ENCODE data around the gene MRAS. TPM values are rescaled to one million over a fixed set of nuclear protein-coding genes. Genes with fewer than 3 reads are reported as not detected.

MRAS gene
- total and polyA plus RNA-seq, 2 of the 13 experiments (the other 11 are each of a cell fraction or from before 2014, with no cell fraction given), result 8.8 to 36.2 TPM

DNA sequence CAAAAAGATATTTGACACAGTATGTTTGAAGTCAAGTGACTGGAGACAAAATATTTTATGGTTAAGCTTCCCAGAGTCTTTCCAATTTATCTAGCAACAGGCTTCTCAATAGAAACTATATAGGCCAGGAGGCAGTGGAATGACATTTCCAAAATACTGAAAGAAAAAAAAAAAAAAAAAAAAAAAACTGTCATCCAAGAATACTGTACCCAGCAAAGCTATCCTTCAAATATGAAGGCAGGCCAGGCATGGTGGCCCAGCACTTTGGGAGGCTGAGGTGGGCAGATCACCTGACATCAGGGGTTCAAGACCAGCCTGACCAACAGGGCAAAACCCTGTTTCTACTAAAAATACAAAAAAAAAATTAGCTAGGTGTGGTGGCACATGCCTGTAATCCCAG lies 39.6 kb upstream of the MRAS start:
- intact Hi-C loops (cut with micrococcal nuclease; ENCODE audit: unreplicated experiment) (no loop called here), in situ Hi-C loops (cut with HindIII; ENCODE audit: extremely low pct_ligation_motif_present, low pct_unique_long_range_greater_than_20kb) (no loop called here)
- no peaks in the 10 kb centered on the region for H3K4me1 ChIP-seq (ENCODE audit: insufficient read depth, low read length)
- H4K20me1 ChIP-seq (ENCODE audit: insufficient read depth, low read length), result no peaks in the 10 kb centered on the region
- H3K4me2 ChIP-seq (ENCODE audit: low read depth, low read length), result no peak overlapping the region
- ChIA-PET CTCF (ENCODE audit: low intra/inter-chr PET ratio, low total read pairs) (no interaction called here), POLR2A (no interaction called here)
- H3K27ac ChIP-seq (ENCODE audit: extremely low read length, insufficient read depth, low read length), result no peak overlapping the region
- H3K9ac ChIP-seq (ENCODE audit: insufficient read depth, low read depth, low read length), result no peak overlapping the region
- no peak for ATAC-seq
- H3K27me3 ChIP-seq (ENCODE audit: control insufficient read depth in 1 of 2, insufficient read depth in 2 of 2, low read length in 2 of 2), result no peaks in the 10 kb centered on the region
- H3K4me3 ChIP-seq (replicated peaks in 1 of 3; ENCODE audit: insufficient read depth in 1 of 3, low read depth in 2 of 3, low read length in 3 of 3), result no peak overlapping the region
- TF ChIP-seq POLR2A (IDR thresholded peaks at IDR 0.05; ENCODE audit: insufficient read depth in 1 of 2, low read depth in 2 of 2, low read length in 2 of 2), result no peak
- TF ChIP-seq, protein P1, sequence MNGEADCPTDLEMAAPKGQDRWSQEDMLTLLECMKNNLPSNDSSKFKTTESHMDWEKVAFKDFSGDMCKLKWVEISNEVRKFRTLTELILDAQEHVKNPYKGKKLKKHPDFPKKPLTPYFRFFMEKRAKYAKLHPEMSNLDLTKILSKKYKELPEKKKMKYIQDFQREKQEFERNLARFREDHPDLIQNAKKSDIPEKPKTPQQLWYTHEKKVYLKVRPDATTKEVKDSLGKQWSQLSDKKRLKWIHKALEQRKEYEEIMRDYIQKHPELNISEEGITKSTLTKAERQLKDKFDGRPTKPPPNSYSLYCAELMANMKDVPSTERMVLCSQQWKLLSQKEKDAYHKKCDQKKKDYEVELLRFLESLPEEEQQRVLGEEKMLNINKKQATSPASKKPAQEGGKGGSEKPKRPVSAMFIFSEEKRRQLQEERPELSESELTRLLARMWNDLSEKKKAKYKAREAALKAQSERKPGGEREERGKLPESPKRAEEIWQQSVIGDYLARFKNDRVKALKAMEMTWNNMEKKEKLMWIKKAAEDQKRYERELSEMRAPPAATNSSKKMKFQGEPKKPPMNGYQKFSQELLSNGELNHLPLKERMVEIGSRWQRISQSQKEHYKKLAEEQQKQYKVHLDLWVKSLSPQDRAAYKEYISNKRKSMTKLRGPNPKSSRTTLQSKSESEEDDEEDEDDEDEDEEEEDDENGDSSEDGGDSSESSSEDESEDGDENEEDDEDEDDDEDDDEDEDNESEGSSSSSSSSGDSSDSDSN (CRISPR knock-in tag; IDR thresholded peaks at IDR 0.05), result no peak
- no peak for TF ChIP-seq ZNF589 (CRISPR knock-in tag; conservative IDR thresholded peaks at IDR 0.05)
- peak; percentile 99 for TF ChIP-seq ZNF136 (CRISPR knock-in tag; IDR thresholded peaks at IDR 0.05; ENCODE audit: low read depth)
- no peak for TF ChIP-seq AGO2 (optimal IDR thresholded peaks at IDR 0.05; ENCODE audit: low read depth, low read length)
- TF ChIP-seq MAFF (IDR thresholded peaks at IDR 0.05; ENCODE audit: low read depth, low read length), result no peak
- no peak for TF ChIP-seq ZFP36L1 (CRISPR knock-in tag; IDR thresholded peaks at IDR 0.05)
- TF ChIP-seq PHF20 (CRISPR knock-in tag; IDR thresholded peaks at IDR 0.05), result no peak
- no TSS peak for BruUV-seq (replicated peaks)
- no peaks in the 10 kb centered on the region for H3K79me2 ChIP-seq (ENCODE audit: insufficient read depth, low read length)
- no peak for FAIRE-seq
- H2AFZ ChIP-seq (ENCODE audit: low read length), result no peak overlapping the region
- H3K9me3 ChIP-seq (ENCODE audit: low read length), result peaks cover 23% of the 10 kb centered on the region
- no peaks in the 10 kb centered on the region for H3K36me3 ChIP-seq (replicated peaks in 1 of 2; ENCODE audit: control insufficient read depth in 1 of 2, insufficient read depth in 2 of 2, low read length in 2 of 2)
- no peak for DNase-seq (ENCODE audit: low spot score)

DNA sequence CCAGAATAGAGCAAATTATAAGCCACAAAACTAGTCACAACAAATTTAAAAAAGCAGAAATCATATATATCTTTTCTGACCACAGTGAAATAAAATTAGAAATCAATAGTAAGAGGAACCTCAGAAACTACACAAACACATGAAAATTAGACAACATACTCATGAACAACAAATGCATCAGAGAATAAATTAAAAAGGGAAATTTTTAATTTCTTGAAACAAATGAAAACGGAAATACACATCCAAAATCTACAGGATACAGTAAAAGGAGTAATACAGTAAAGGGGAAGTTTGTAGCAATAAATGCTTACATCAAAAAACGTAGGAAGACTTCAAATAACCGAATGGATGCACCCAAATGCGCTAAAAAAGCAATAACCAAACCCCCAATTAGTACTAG lies 37.9 kb upstream of the MRAS start:
- WGBS (ENCODE audit: low lambda C conversion rate), result 4% methylated on average over 4 of the region's 4 CpGs
- in situ Hi-C loops (cut with HindIII; ENCODE audit: extremely low pct_ligation_motif_present, low pct_unique_long_range_greater_than_20kb) (no loop called here), intact Hi-C loops (cut with micrococcal nuclease; ENCODE audit: unreplicated experiment) (no loop called here)
- H4K20me1 ChIP-seq (ENCODE audit: insufficient read depth, low read length), result no peaks in the 10 kb centered on the region
- peaks cover 23% of the 10 kb centered on the region for H3K9me3 ChIP-seq (ENCODE audit: low read length)
- ATAC-seq (no peak), DNase-seq (ENCODE audit: low spot score) (no peak), FAIRE-seq (no peak)
- no peaks in the 10 kb centered on the region for H3K4me1 ChIP-seq (ENCODE audit: insufficient read depth, low read length)
- CTCF ChIA-PET (ENCODE audit: low intra/inter-chr PET ratio, low total read pairs), result no interaction called here
- H3K4me2 ChIP-seq (ENCODE audit: low read depth, low read length), result no peak overlapping the region
- BruUV-seq (replicated peaks), result no TSS peak
- H3K27ac ChIP-seq (ENCODE audit: extremely low read length, insufficient read depth, low read length), result no peak overlapping the region
- H3K27me3 ChIP-seq (ENCODE audit: control insufficient read depth in 1 of 2, insufficient read depth in 2 of 2, low read length in 2 of 2), result peaks cover 0 to 7% of the 10 kb centered on the region in 2 experiments; a peak in 1 of 5 replicates
- no peaks in the 10 kb centered on the region for H3K79me2 ChIP-seq (ENCODE audit: insufficient read depth, low read length)
- no peaks in the 10 kb centered on the region for H3K36me3 ChIP-seq (replicated peaks in 1 of 2; ENCODE audit: control insufficient read depth in 1 of 2, insufficient read depth in 2 of 2, low read length in 2 of 2)
- POLR2A ChIA-PET, result no interaction called here
- no peak overlapping the region for H2AFZ ChIP-seq (ENCODE audit: low read length)
- H3K9ac ChIP-seq (ENCODE audit: insufficient read depth, low read depth, low read length), result no peak overlapping the region
- TF ChIP-seq KAT7 (CRISPR knock-in tag; IDR thresholded peaks at IDR 0.05; ENCODE audit: borderline replicate concordance), result no peak
- no peak for TF ChIP-seq ZNF501 (CRISPR knock-in tag; IDR thresholded peaks at IDR 0.05)
- TF ChIP-seq ZNF256 (CRISPR knock-in tag; conservative IDR thresholded peaks at IDR 0.05), result no peak
- TF ChIP-seq THYN1 (CRISPR knock-in tag; IDR thresholded peaks at IDR 0.05; ENCODE audit: borderline replicate concordance, low read depth), result no peak
- TF ChIP-seq ZNF598 (CRISPR knock-in tag; IDR thresholded peaks at IDR 0.05; ENCODE audit: borderline replicate concordance), result no peak
- TF ChIP-seq, protein P2, sequence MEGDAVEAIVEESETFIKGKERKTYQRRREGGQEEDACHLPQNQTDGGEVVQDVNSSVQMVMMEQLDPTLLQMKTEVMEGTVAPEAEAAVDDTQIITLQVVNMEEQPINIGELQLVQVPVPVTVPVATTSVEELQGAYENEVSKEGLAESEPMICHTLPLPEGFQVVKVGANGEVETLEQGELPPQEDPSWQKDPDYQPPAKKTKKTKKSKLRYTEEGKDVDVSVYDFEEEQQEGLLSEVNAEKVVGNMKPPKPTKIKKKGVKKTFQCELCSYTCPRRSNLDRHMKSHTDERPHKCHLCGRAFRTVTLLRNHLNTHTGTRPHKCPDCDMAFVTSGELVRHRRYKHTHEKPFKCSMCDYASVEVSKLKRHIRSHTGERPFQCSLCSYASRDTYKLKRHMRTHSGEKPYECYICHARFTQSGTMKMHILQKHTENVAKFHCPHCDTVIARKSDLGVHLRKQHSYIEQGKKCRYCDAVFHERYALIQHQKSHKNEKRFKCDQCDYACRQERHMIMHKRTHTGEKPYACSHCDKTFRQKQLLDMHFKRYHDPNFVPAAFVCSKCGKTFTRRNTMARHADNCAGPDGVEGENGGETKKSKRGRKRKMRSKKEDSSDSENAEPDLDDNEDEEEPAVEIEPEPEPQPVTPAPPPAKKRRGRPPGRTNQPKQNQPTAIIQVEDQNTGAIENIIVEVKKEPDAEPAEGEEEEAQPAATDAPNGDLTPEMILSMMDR (CRISPR knock-in tag; IDR thresholded peaks at IDR 0.05), result no peak
- TF ChIP-seq ZNF850 (CRISPR knock-in tag; conservative IDR thresholded peaks at IDR 0.05), result no peak
- no peak for TF ChIP-seq ZNF33A (CRISPR knock-in tag; IDR thresholded peaks at IDR 0.05; ENCODE audit: borderline replicate concordance)
- no peak for TF ChIP-seq ZNF292 (CRISPR knock-in tag; IDR thresholded peaks at IDR 0.05; ENCODE audit: borderline replicate concordance, low read depth)
- no peak overlapping the region for H3K4me3 ChIP-seq (replicated peaks in 1 of 3; ENCODE audit: insufficient read depth in 1 of 3, low read depth in 2 of 3, low read length in 3 of 3)
